PFSK-1 (cell line): ENCODE data around the gene NUCB1.

ENCODE experiments used
- POLR2AphosphoS5 ChIP-seq: IDR thresholded peaks from 2 replicates; pipeline ENCODE4 v1.6.1; 2012; ENCODE audit warnings: low read depth, mild to moderate bottlenecking, control low read depth, low read length, moderate library complexity
- TAF1 ChIP-seq: IDR thresholded peaks from 2 replicates; pipeline ENCODE4 v1.6.1; 2012; ENCODE audit warnings: low read length, control low read depth, borderline replicate concordance; ENCODE audit not compliant: insufficient read depth
- TF ChIP-seq, protein P1 (sequence below), 2 experiments: IDR thresholded peaks; 2 replicates each; pipeline versions ENCODE4 v1.6.1 to v1.8.0; 2011 to 2012; ENCODE audit warnings: low read depth in 2 of 2, low read length in 2 of 2, control low read depth in 1 of 2, inconsistent platforms in 1 of 2, mild to moderate bottlenecking in 1 of 2, moderate library complexity in 1 of 2; ENCODE audit not compliant: insufficient read depth in 1 of 2

DNA sequence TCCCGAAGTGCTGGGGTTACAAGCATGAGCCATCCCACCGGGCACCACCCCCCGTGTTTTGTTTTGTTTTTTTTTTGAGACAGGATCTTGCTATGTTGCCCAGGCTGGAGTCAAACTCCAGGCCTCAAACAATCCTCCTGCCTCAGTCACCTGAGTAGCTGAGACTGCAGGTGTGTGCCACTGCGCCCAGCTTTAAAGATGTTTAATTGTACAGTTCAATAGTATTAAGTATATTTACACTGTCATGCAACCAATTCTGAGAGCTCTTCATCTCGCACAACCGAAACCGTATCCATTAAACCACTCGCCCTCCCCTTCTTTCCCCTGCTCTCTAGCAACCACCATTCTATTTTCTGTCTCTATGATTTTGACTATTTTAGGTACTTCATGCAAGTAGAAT is 15.6 kb downstream of the NUCB1 start:
- TF ChIP-seq, protein P1, sequence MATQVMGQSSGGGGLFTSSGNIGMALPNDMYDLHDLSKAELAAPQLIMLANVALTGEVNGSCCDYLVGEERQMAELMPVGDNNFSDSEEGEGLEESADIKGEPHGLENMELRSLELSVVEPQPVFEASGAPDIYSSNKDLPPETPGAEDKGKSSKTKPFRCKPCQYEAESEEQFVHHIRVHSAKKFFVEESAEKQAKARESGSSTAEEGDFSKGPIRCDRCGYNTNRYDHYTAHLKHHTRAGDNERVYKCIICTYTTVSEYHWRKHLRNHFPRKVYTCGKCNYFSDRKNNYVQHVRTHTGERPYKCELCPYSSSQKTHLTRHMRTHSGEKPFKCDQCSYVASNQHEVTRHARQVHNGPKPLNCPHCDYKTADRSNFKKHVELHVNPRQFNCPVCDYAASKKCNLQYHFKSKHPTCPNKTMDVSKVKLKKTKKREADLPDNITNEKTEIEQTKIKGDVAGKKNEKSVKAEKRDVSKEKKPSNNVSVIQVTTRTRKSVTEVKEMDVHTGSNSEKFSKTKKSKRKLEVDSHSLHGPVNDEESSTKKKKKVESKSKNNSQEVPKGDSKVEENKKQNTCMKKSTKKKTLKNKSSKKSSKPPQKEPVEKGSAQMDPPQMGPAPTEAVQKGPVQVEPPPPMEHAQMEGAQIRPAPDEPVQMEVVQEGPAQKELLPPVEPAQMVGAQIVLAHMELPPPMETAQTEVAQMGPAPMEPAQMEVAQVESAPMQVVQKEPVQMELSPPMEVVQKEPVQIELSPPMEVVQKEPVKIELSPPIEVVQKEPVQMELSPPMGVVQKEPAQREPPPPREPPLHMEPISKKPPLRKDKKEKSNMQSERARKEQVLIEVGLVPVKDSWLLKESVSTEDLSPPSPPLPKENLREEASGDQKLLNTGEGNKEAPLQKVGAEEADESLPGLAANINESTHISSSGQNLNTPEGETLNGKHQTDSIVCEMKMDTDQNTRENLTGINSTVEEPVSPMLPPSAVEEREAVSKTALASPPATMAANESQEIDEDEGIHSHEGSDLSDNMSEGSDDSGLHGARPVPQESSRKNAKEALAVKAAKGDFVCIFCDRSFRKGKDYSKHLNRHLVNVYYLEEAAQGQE (IDR thresholded peaks at IDR 0.05; ENCODE audit: insufficient read depth in 1 of 2, low read depth in 2 of 2, low read length in 2 of 2): no peak
- no peak for TF ChIP-seq POLR2AphosphoS5
- no peak for TF ChIP-seq TAF1
